Cortex of kidney (tissue), 1 donor: ENCODE results near the gene TTC29.
"Not testable (repeated sequence)": the region's sequence is repeated elsewhere in the genome, so short reads cannot be mapped to it uniquely, and the experiment has no call there.

Source experiments
- DNase-seq: peaks from one replicate; lab custom pipeline; 2025; lab: John Stamatoyannopoulos, UW

Gene TTC29

DNA sequence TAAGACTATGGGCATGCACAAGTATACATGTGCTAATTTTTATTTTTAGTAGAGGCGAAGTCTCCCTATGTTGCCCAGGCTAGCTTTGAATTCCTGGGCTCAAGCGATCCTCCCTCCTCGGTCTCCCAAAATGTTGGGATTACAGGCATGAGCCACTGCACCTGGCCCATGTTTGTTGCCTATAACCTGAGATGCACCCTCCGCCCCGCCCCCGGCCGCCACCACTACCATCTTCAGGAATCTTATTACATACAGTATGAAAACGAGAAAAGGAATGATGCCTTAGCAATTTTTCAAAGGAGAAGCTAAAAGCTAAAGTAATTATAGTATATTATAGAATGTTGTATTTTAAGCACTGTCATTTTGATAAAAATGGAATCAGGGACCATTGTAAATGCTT, 245.8 kb downstream of the TTC29 start:
- DNase-seq: no peak

DNA sequence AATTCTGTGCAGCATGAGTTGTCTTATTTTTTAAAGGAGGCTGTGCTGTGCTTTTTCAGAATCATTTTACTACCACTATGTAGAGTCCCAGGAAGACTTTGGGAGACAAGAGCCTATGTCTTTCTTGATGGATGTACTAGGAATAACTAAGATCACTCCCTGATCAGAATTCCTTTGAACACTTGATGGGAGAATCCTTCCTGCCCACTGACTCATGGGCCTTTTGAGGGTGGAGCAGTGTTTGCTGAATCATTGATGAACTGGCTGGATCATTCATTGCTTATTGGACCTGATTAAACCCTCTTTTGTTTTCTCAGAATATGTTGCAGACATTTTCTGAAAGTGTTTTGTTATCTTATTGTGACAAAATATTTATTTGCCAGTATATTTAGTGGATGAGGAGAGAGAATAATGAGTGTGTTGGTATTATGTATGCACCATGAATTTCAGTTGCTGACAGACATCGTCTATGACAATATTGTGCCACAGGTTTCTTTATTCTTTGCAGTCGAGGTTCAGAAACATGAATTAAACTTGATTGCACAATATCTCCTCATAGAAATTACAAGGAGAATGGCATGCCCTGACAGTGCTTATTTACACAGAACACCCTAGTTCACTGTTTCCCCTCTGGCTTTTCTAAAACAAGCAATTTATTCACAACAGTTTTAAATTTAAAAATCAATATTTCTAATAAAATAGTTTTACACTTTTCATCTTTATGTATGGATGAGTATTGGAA, 270.7 kb downstream of the TTC29 start:
- DNase-seq: no peak

DNA sequence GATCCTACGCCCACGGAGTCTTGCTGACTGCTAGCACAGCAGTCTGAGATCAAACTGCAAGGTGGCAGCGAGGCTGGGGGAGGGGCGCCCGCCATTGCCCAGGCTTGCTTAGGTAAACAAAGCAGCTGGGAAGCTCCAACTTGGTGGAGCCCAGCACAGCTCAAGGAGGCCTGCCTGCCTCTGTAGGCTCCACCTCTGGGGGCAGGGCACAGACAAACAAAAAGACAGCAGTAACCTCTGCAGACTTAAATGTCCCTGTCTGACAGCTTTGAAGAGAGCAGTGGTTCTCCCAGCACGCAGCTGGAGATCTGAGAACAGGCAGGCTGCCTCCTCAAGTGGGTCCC, 281.7 kb downstream of the TTC29 start:
- DNase-seq: not testable (repeated sequence)

- no peak for DNase-seq
Measured at GRCh38 chr4:146661367-146661766, 284.3 kb downstream of the TTC29 start.
